Measurements from ENCODE around the gene FICD.
A peak's percentile ranks its signal among the peaks of the same experiment; 100 is the strongest.

Gene FICD

GRCh38 chr12:108505129-108505528 lies 9.9 kb upstream of the FICD start:
- no peak for DNase-seq

GRCh38 chr12:108507971-108508642 lies 7.0 kb upstream of the FICD start:
- DNase-seq = no peak

DNA sequence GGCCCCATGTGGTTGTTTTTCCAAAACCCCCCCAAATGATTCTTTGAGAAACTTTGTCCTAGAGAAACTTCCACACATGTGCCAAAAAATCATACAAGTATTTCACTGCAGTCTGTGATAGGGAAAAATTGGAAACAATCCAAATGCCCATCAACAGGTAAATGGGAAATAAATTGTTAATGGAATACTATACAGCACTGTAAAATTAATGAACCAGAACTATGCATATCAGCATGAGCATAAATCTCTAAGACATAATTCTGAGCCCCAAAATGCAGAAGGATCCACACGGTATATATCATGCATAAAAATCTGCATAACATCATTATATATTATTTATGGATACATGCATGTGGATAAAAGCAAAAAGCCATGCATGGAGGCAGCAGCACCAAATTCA lies 5.3 kb upstream of the FICD start:
- DNase-seq = no peak

- no peak for DNase-seq
These were observed 4.2 kb upstream of the FICD start for GRCh38 chr12:108510836-108511235.

GRCh38 chr12:108511633-108512540 lies 3.2 kb upstream of the FICD start:
- peak; percentile 27 for DNase-seq

DNA sequence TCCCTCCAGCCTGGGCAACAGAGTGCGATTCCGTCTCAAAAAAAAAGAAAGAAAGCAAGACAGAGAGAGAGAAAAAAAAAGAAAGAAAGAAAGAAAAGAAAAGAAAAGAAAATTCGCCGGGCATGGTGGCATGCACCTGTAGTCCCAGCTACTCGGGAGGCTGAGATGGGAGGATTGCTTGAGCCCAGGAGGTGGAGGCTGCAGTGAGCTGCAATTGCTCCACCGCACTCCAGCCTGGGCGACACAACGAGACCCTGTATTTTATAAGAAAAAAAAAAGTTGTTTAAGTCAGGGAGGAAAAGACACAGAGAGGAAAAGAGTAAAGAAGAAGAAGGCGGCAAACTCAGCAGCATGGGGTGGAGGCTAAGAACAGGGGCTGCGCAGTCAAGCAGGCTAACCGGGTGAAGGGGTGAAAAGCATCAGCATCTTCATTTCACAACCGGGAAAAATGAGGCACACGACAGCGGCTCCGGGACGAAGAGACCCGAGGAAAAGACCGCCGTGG lies 557 bp upstream of the FICD start:
- DNase-seq = no peak

GRCh38 chr12:108515916-108516315 lies 839 bp downstream of the FICD start:
- no peak for DNase-seq

- no peak for DNase-seq
These were observed 1.6 kb downstream of the FICD start for GRCh38 chr12:108516511-108517275.

GRCh38 chr12:108517288-108518100 lies 2.4 kb downstream of the FICD start:
- no peak for DNase-seq

GRCh38 chr12:108518101-108518715 lies 3.1 kb downstream of the FICD start:
- DNase-seq = no peak

DNA sequence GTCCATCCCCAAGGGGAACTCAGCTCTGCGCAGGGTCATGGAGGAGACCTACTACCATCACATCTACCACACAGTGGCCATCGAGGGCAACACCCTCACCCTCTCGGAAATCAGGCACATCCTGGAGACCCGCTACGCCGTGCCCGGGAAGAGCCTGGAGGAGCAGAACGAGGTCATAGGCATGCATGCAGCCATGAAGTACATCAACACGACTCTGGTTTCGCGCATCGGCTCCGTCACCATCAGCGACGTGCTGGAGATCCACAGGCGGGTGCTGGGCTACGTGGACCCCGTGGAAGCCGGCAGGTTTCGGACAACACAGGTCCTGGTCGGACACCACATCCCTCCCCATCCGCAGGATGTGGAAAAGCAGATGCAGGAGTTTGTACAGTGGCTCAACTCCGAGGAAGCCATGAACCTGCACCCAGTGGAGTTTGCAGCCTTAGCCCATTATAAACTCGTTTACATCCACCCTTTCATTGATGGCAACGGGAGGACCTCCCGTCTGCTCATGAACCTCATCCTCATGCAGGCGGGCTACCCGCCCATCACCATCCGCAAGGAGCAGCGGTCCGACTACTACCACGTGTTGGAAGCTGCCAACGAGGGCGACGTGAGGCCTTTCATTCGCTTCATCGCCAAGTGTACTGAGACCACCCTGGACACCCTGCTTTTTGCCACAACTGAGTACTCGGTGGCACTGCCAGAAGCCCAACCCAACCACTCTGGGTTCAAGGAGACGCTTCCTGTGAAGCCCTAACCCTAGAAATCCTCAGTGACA lies 3.8 kb downstream of the FICD start:
- no peak for DNase-seq

- DNase-seq = no peak
These were observed 4.5 kb downstream of the FICD start for GRCh38 chr12:108519558-108519957.

DNA sequence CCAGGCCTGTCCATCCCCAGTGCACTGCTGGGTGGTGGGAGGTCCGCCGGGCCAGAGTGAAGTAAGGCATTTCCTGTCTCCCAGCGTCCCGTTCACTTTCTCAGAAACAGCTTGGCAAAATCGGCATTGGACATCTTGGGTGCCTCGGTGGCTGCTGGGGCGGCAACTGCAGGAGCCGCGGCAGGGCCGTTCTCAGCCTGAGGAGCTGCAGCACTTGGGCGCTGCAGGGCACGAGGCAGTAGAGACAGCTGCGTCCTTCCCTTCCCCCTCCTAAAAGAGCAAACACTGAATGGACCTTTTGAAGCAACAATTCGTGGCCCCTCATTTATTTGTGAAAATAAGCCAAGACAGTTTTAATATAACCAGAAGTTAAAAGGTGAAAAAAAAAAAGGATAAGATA lies 8.3 kb downstream of the FICD start:
- DNase-seq = no peak

GRCh38 chr12:108525681-108526080 lies 10.6 kb downstream of the FICD start:
- no peak for DNase-seq

- no peak for DNase-seq
These were observed 11.5 kb downstream of the FICD start for GRCh38 chr12:108526482-108527165.

- DNase-seq = no peak
These were observed 12.1 kb downstream of the FICD start for GRCh38 chr12:108527166-108527496.

DNA sequence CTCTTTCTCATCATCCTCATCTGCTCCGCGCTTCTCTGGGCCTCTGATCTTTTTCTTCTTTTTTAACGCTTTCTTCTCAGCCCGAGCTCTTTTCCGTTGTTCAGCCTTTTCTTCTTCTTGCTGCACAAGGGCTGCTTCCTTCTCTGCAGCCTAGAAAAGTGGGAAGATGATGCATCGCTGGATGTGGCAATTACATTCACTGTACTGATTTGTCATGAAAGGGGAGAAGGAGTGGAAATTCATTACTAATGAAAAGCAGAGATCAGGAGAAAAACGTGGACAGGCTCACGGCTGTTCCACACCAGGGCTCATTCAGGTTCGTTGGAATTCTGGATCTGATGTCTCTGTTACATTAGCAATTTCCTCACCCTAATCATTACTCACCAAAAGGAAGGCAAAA lies 15.1 kb downstream of the FICD start:
- no peak for DNase-seq

- DNase-seq = no peak
These were observed 17.1 kb downstream of the FICD start for GRCh38 chr12:108531929-108532848.

- DNase-seq = no peak
These were observed 23.1 kb downstream of the FICD start for GRCh38 chr12:108538146-108538545.
